HepG2 (cell line): ENCODE data around the gene ARMH1. TPM values are rescaled to one million over a fixed set of nuclear protein-coding genes. Genes with fewer than 3 reads are reported as not detected.

Source experiments
- AFF4 ChIP-seq: sonication (generic); formaldehyde crosslinking; IDR thresholded peaks from 2 replicates; pipeline ENCODE4 v1.4.0; 2020; ENCODE audit warnings: missing genetic modification reagents
- ARNT2 ChIP-seq: sonication (generic); formaldehyde crosslinking; IDR thresholded peaks from 2 replicates; pipeline ENCODE4 v1.8.0; 2022; ENCODE audit warnings: mild to moderate bottlenecking, low read depth, missing genetic modification reagents, moderate library complexity
- CCDC6 ChIP-seq: sonication (generic); formaldehyde crosslinking; IDR thresholded peaks from 2 replicates; pipeline ENCODE4 v1.8.1; 2022; ENCODE audit warnings: mild to moderate bottlenecking, missing genetic modification reagents, moderate library complexity
- IRF9 ChIP-seq: sonication (generic); formaldehyde crosslinking; IDR thresholded peaks from 2 replicates; pipeline ENCODE4 v1.8.0; 2022; ENCODE audit warnings: missing genetic modification reagents, mild to moderate bottlenecking, borderline replicate concordance
- MIER2 ChIP-seq: IDR thresholded peaks from 2 replicates; pipeline ENCODE4 v1.6.1; 2016; ENCODE audit warnings: missing biosample characterization, missing genetic modification reagents
- MXD4 ChIP-seq: IDR thresholded peaks from 2 replicates; pipeline ENCODE4 v1.6.1; 2016; ENCODE audit warnings: mild to moderate bottlenecking, missing biosample characterization, missing genetic modification reagents
- NFIC ChIP-seq: IDR thresholded peaks from 2 replicates; pipeline ENCODE4 v1.6.1; 2012; ENCODE audit warnings: mild to moderate bottlenecking, low read length, inconsistent platforms
- NKX3-1 ChIP-seq: sonication (generic); formaldehyde crosslinking; IDR thresholded peaks from 2 replicates; pipeline ENCODE4 v1.5.0; 2020; ENCODE audit warnings: missing genetic modification reagents
- NR2F6 ChIP-seq, 2 experiments: IDR thresholded peaks; 2 replicates each; pipeline ENCODE4 v1.6.1; 2016; ENCODE audit warnings: antibody characterized with exemption in 1 of 2, mild to moderate bottlenecking in 1 of 2
- POLR2G ChIP-seq: fragments of 200-400 bp; formaldehyde crosslinking; IDR thresholded peaks from 2 replicates; pipeline ENCODE4 v1.6.1; 2018; ENCODE audit warnings: mild to moderate bottlenecking, low read depth, low read length, moderate library complexity
- RBM22 ChIP-seq: fragments of 200-400 bp; formaldehyde crosslinking; optimal IDR thresholded peaks from 2 replicates; pipeline ENCODE3; 2017; ENCODE audit warnings: mild to moderate bottlenecking, low read length, moderate library complexity
- SKIL ChIP-seq: sonication (generic); formaldehyde crosslinking; IDR thresholded peaks from 2 replicates; pipeline ENCODE4 v1.8.0; 2022; ENCODE audit warnings: missing genetic modification reagents, mild to moderate bottlenecking, moderate library complexity, borderline replicate concordance
- SNAPC2 ChIP-seq: sonication (generic); formaldehyde crosslinking; IDR thresholded peaks from 2 replicates; pipeline ENCODE4 v1.8.1; 2022; ENCODE audit warnings: mild to moderate bottlenecking, missing genetic modification reagents
- ZNF281 ChIP-seq: sonication (generic); formaldehyde crosslinking; IDR thresholded peaks from 2 replicates; pipeline ENCODE4 v1.4.0; 2020; ENCODE audit warnings: missing genetic modification reagents, borderline replicate concordance
- ZNF329 ChIP-seq: sonication (generic); formaldehyde crosslinking; IDR thresholded peaks from 2 replicates; pipeline ENCODE4 v1.9.0; 2021; ENCODE audit warnings: low read depth, mild to moderate bottlenecking, missing genetic modification reagents
- ZNF383 ChIP-seq: sonication (generic); formaldehyde crosslinking; IDR thresholded peaks from 2 replicates; pipeline ENCODE4 v1.4.0; 2020; ENCODE audit warnings: missing genetic modification reagents, mild to moderate bottlenecking, borderline replicate concordance
- ZNF556 ChIP-seq: sonication (generic); formaldehyde crosslinking; IDR thresholded peaks from 2 replicates; pipeline ENCODE4 v1.4.0; 2020; ENCODE audit warnings: mild to moderate bottlenecking, missing genetic modification reagents, borderline replicate concordance
- ZNF672 ChIP-seq: sonication (generic); formaldehyde crosslinking; IDR thresholded peaks from 2 replicates; pipeline ENCODE4 v1.8.1; 2022; ENCODE audit warnings: missing genetic modification reagents
- ZNF790 ChIP-seq: sonication (generic); formaldehyde crosslinking; IDR thresholded peaks from 2 replicates; pipeline ENCODE4 v1.8.0; 2022; ENCODE audit warnings: missing genetic modification reagents, mild to moderate bottlenecking, borderline replicate concordance
- polyA plus RNA-seq, 8 experiments: library from polyadenylated mRNA; depleted of rRNA in 3 of 8; stranded (reverse) in 7 of 8; unstranded in 1 of 8; fragments of >200 nt; fragmentation: Illumina TruSeq in 4 of 8; extraction: Trizol in 4 of 8; gene quantifications; 2 replicates each; pipeline versions ENCODE4 v1.2.1 to v1.2.3, GENCODE V29; 2011 to 2016; ENCODE audit warnings: low read depth in 4 of 8, missing spikeins in 1 of 8, mixed read lengths in 1 of 8; ENCODE audit not compliant: insufficient read depth in 1 of 8
- total RNA-seq, 5 experiments: library from RNA; depleted of rRNA; stranded (reverse); fragments of >200 nt; fragmentation: Illumina TruSeq; extraction: Trizol; gene quantifications; 2 replicates each; pipeline ENCODE4 v1.2.3, GENCODE V29; 2016; ENCODE audit warnings: low read depth in 1 of 5

Gene ARMH1
- total and polyA plus RNA-seq, 2 of the 13 experiments (the other 11 are each of a cell fraction or from before 2014, with no cell fraction given) = 0.69 TPM; not detected in 1

GRCh38 chr1:44721485-44722361 lies 47.2 kb downstream of the ARMH1 start (continued):
- TF ChIP-seq IRF9 (CRISPR knock-in tag) (no peak), NR2F6 (IDR thresholded peaks at IDR 0.05) (peak; percentile 44), NR2F6 (CRISPR knock-in tag; IDR thresholded peaks at IDR 0.05) (peak; percentile 56), MIER2 (CRISPR knock-in tag) (peak; percentile 83), NKX3-1 (CRISPR knock-in tag) (peak; percentile 46; the same call in 1 of the 2 replicates), ZNF281 (CRISPR knock-in tag) (peak; percentile 58; the same call in 1 of the 2 replicates), ZNF790 (CRISPR knock-in tag) (no peak), SKIL (no peak), SNAPC2 (CRISPR knock-in tag) (peak; percentile 100), ZNF329 (no peak; the same call in 1 of the 2 replicates), NFIC (peak; percentile 92), RBM22 (peak; percentile 98), POLR2G (peak; percentile 100), ARNT2 (CRISPR knock-in tag) (peak; percentile 75; the same call in 1 of the 2 replicates), MXD4 (peak; percentile 47; the same call in 1 of the 2 replicates), AFF4 (CRISPR knock-in tag) (peak; percentile 96), ZNF383 (CRISPR knock-in tag) (no peak), ZNF672 (CRISPR knock-in tag) (no peak), ZNF556 (CRISPR knock-in tag) (no peak), CCDC6 (CRISPR knock-in tag) (peak; percentile 88)
